Left ventricle myocardium superior (tissue), 1 donor: Measurements from ENCODE around the gene ANKRD33B. TPM values are rescaled to one million over a fixed set of nuclear protein-coding genes. Genes with fewer than 3 reads are reported as not detected.

Experiments used
- ATAC-seq: fragments of 200-7000 bp; cut with Tn5 transposase; one replicate; pipeline ENCODE4 v1.9.1; 2020; ENCODE audit warnings: mild to moderate bottlenecking, moderate library complexity
- DNase-seq: peaks from one replicate; pipeline ENCODE4 v3.0.0-alpha.2; 2020
- intact Hi-C: fragments of 100-400 bp; cut with micrococcal nuclease; formaldehyde crosslinking; loops from one replicate; pipeline ENCODE4 v1.11.0; 2022
- total RNA-seq: library from RNA; stranded (reverse); fragmentation: NEBNext Ultra II Directional; extraction: Animal tissue kit (Norgen Biotek cat#: 25700); gene quantifications from one replicate; pipeline ENCODE4 v1.2.1, GENCODE V29; 2021
- donor health status: DM: no; HTN: yes; CAD: no; lungs with severe emphysema.

Gene ANKRD33B
- total RNA-seq, 1 donor from 2014 or later, result 6.7 TPM

- DNase-seq (no peak), ATAC-seq (no peak)
- intact Hi-C loops, result no loop called here
Measured at GRCh38 chr5:10677533-10677932, 113.7 kb downstream of the ANKRD33B start.

GRCh38 chr5:10678244-10678643 lies 114.4 kb downstream of the ANKRD33B start:
- intact Hi-C loops, result no loop called here
- DNase-seq (no peak), ATAC-seq (no peak)

GRCh38 chr5:10679336-10679988 lies 115.6 kb downstream of the ANKRD33B start:
- intact Hi-C loops, result no loop called here
- DNase-seq (peak; percentile 53), ATAC-seq (peak; percentile 87)

- intact Hi-C loops, result no loop called here
- ATAC-seq, result no peak
- DNase-seq, result no peak
Measured at GRCh38 chr5:10680876-10681481, 117.1 kb downstream of the ANKRD33B start.

GRCh38 chr5:10681731-10682679 lies 118.1 kb downstream of the ANKRD33B start:
- DNase-seq (no peak), ATAC-seq (no peak)
- intact Hi-C loops, result no loop called here

- no peak for ATAC-seq
- intact Hi-C loops, result no loop called here
- DNase-seq, result no peak
Measured at GRCh38 chr5:10682801-10683525, 119.1 kb downstream of the ANKRD33B start.

- ATAC-seq, result no peak
- intact Hi-C loops, result no loop called here
- no peak for DNase-seq
Measured at GRCh38 chr5:10684303-10685086, 120.6 kb downstream of the ANKRD33B start.

GRCh38 chr5:10685115-10685521 lies 121.2 kb downstream of the ANKRD33B start:
- ATAC-seq (no peak), DNase-seq (no peak)
- intact Hi-C loops, result no loop called here

- intact Hi-C loops, result no loop called here
- no peak for ATAC-seq
- DNase-seq, result no peak
Measured at GRCh38 chr5:10686890-10687289, 123.0 kb downstream of the ANKRD33B start.

- DNase-seq, result no peak
- ATAC-seq, result no peak
- intact Hi-C loops, result no loop called here
Measured at GRCh38 chr5:10688651-10689171, 124.8 kb downstream of the ANKRD33B start.

GRCh38 chr5:10689391-10690081 lies 125.7 kb downstream of the ANKRD33B start:
- ATAC-seq, result peak; percentile 35
- DNase-seq, result no peak
- intact Hi-C loops, result no loop called here

- intact Hi-C loops, result no loop called here
- no peak for ATAC-seq
- DNase-seq, result no peak
Measured at GRCh38 chr5:10690460-10691440, 126.9 kb downstream of the ANKRD33B start.

- DNase-seq (no peak), ATAC-seq (no peak)
- intact Hi-C loops, result no loop called here
Measured at GRCh38 chr5:10691826-10692785, 128.2 kb downstream of the ANKRD33B start.

- peak; percentile 95 for ATAC-seq
- peak; percentile 84 for DNase-seq
- intact Hi-C loops, result loop anchor here (5.0 kb wide), 1 partner anchor 417 kb away; no protein-coding TSS in a partner anchor
Measured at GRCh38 chr5:10695055-10695649, 131.3 kb downstream of the ANKRD33B start.
